ENCODE results near the gene TERF2IP. TPM values are rescaled to one million over a fixed set of nuclear protein-coding genes. Genes with fewer than 3 reads are reported as not detected.

Gene TERF2IP
- total RNA-seq, 1 experiment from 2014 or later: 48.5 TPM

DNA sequence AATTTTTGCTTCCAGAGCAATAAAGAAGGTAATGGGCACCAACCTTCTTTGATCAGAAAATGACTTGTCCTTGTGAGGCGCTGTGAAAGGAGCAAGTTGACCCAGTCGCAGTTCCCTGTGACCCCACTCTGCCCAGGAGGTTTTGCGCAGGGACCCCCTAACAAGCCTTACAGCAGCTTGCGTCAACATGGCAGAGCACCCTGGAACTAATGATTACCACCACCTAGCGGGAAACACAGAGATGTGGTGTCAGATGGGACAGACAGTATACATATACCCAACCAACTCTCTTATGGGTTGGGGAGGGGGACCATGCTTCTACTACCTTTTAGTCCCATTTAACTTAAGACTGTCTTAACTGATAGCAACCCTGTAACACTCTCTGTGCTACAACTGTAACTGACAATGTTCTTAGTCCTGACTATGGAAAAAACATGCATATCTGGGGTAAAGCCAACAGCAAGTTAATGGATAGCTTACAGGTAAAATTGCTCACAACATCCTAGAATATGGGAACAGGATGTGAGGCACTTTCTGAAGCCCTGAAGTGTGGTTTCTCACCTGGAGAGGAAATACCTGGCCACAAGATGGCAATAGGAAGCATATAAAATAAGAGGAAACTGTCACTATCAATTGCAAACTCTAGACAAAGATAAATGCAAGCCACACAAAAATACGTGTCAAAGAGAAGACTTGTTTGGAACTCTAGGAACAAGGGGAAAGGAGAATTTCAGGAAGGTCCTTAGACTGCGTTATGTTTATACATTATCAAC, 3.1 kb upstream of the TERF2IP start:
- ChIA-PET POLR2A (ENCODE audit: low non-redundant PET) (no interaction called here), CTCF (no interaction called here)
- no TSS peak for BruUV-seq (replicated peaks)
- Histone ChIP-seq H3K4me1 (ENCODE audit: insufficient read depth, low read length, poor library complexity, severe bottlenecking) (peaks cover 11% of the 10 kb centered on the region), H3K4me3 (ENCODE audit: low read depth, low read length, poor library complexity, severe bottlenecking) (no peak overlapping the region), H3K36me3 (ENCODE audit: insufficient read depth, low read length, poor library complexity, severe bottlenecking) (peaks cover 59% of the 10 kb centered on the region), H3K9me3 (ENCODE audit: low read depth, low read length, poor library complexity, severe bottlenecking) (no peaks in the 10 kb centered on the region), H3K27me3 (replicated peaks; ENCODE audit: insufficient read depth, low read depth, low read length, poor library complexity) (no peaks in the 10 kb centered on the region), H3K27ac (ENCODE audit: low read depth, low read length, poor library complexity, severe bottlenecking) (no peak overlapping the region)
- no peak for DNase-seq (ENCODE audit: low spot score)
- intact Hi-C loops (cut with micrococcal nuclease; ENCODE audit: unreplicated experiment): loop anchor here (5.0 kb wide), 1 partner anchor 118 kb away; no protein-coding TSS in a partner anchor
- no peak for TF ChIP-seq EZH2 (IDR thresholded peaks at IDR 0.05; ENCODE audit: borderline replicate concordance, low read depth, low read length, poor library complexity, severe bottlenecking)
- TF ChIP-seq, protein P1, sequence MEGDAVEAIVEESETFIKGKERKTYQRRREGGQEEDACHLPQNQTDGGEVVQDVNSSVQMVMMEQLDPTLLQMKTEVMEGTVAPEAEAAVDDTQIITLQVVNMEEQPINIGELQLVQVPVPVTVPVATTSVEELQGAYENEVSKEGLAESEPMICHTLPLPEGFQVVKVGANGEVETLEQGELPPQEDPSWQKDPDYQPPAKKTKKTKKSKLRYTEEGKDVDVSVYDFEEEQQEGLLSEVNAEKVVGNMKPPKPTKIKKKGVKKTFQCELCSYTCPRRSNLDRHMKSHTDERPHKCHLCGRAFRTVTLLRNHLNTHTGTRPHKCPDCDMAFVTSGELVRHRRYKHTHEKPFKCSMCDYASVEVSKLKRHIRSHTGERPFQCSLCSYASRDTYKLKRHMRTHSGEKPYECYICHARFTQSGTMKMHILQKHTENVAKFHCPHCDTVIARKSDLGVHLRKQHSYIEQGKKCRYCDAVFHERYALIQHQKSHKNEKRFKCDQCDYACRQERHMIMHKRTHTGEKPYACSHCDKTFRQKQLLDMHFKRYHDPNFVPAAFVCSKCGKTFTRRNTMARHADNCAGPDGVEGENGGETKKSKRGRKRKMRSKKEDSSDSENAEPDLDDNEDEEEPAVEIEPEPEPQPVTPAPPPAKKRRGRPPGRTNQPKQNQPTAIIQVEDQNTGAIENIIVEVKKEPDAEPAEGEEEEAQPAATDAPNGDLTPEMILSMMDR (conservative IDR thresholded peaks at IDR 0.05; ENCODE audit: low read depth, low read length): no peak

DNA sequence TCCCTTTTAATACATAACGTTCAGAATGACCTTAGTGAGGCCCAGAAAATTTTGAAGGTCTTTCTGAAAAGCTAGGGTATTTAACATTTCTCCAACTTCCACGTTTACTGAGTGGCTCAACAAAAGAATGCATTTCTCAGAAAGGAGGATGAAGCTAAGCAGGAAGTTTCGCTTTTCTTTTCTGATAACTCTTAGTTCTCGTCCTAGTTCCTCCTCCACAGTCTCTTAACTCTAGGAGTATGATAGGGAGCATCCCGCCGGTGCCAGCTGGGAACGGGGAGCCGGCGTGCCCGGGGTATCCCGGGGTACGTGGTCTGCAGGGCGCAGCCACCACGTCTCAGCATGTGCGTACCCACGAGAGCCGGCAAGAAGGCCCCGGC, 471 bp upstream of the TERF2IP start:
- POLR2A ChIA-PET (ENCODE audit: low non-redundant PET): interaction anchor here (0.5 kb wide), 1 partner anchor 68 kb away, joined by 3 read pairs; no protein-coding TSS in a partner anchor
- CTCF ChIA-PET: no interaction called here
- TF ChIP-seq, protein P1 (conservative IDR thresholded peaks at IDR 0.05; ENCODE audit: low read depth, low read length): no peak
- no peak for TF ChIP-seq EZH2 (IDR thresholded peaks at IDR 0.05; ENCODE audit: borderline replicate concordance, low read depth, low read length, poor library complexity, severe bottlenecking)
- TSS peak; percentile 48 for BruUV-seq (replicated peaks)
- H3K4me1 ChIP-seq (ENCODE audit: insufficient read depth, low read length, poor library complexity, severe bottlenecking): peaks cover 27% of the 10 kb centered on the region
- peaks cover 33% of the 10 kb centered on the region for H3K36me3 ChIP-seq (ENCODE audit: insufficient read depth, low read length, poor library complexity, severe bottlenecking)
- peak overlapping the region; percentile 95 for H3K4me3 ChIP-seq (ENCODE audit: low read depth, low read length, poor library complexity, severe bottlenecking)
- intact Hi-C loops (cut with micrococcal nuclease; ENCODE audit: unreplicated experiment): loop anchor here (2.0 to 5.0 kb wide), 2 partner anchors 22 to 115 kb away; no protein-coding TSS in a partner anchor
- H3K27ac ChIP-seq (ENCODE audit: low read depth, low read length, poor library complexity, severe bottlenecking): peak overlapping the region; percentile 86
- H3K9me3 ChIP-seq (ENCODE audit: low read depth, low read length, poor library complexity, severe bottlenecking): no peaks in the 10 kb centered on the region
- H3K27me3 ChIP-seq (replicated peaks; ENCODE audit: insufficient read depth, low read depth, low read length, poor library complexity): no peaks in the 10 kb centered on the region
- no peak for DNase-seq (ENCODE audit: low spot score)

DNA sequence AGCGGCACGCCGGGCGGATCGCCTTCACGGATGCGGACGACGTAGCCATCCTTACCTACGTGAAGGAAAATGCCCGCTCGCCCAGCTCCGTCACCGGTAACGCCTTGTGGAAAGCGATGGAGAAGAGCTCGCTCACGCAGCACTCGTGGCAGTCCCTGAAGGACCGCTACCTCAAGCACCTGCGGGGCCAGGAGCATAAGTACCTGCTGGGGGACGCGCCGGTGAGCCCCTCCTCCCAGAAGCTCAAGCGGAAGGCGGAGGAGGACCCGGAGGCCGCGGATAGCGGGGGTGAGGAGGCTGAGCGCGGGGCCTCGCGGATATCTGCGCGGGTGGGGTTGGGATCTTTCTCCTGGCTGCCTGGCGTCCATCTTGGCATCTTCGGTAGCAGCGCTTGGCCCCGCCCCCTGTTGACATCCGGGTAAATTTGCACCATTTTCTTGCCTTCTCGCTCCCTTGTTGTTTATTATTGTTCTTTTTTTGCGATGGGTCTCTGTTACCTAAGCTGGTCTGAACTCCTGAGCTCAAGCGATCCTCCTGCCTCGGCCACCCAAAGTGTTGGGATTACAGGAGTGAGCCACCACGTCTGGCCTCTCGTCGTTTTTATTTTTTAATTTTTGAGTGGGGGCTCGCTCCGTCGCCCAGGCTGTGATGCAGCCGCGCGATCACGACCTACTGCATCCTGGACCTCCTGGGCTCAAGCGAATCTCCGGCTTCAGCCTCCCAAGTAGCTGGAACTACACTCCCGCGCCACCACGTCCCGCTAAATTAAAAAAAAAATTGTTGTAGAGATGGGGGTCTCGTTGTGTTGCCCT, 898 bp downstream of the TERF2IP start:
- BruUV-seq (replicated peaks): no TSS peak
- Histone ChIP-seq H3K27me3 (replicated peaks; ENCODE audit: insufficient read depth, low read depth, low read length, poor library complexity) (no peaks in the 10 kb centered on the region), H3K4me3 (ENCODE audit: low read depth, low read length, poor library complexity, severe bottlenecking) (peak overlapping the region; percentile 95), H3K27ac (ENCODE audit: low read depth, low read length, poor library complexity, severe bottlenecking) (peak overlapping the region; percentile 86), H3K4me1 (ENCODE audit: insufficient read depth, low read length, poor library complexity, severe bottlenecking) (peaks cover 27% of the 10 kb centered on the region), H3K36me3 (ENCODE audit: insufficient read depth, low read length, poor library complexity, severe bottlenecking) (peaks cover 25% of the 10 kb centered on the region), H3K9me3 (ENCODE audit: low read depth, low read length, poor library complexity, severe bottlenecking) (no peaks in the 10 kb centered on the region)
- TF ChIP-seq, protein P1 (conservative IDR thresholded peaks at IDR 0.05; ENCODE audit: low read depth, low read length): no peak
- no peak for TF ChIP-seq EZH2 (IDR thresholded peaks at IDR 0.05; ENCODE audit: borderline replicate concordance, low read depth, low read length, poor library complexity, severe bottlenecking)
- DNase-seq (ENCODE audit: low spot score): peak; percentile 89
- POLR2A ChIA-PET (ENCODE audit: low non-redundant PET): interaction anchor here (0.6 kb wide), 1 partner anchor 15 kb away, joined by 8 read pairs; no protein-coding TSS in a partner anchor
- intact Hi-C loops (cut with micrococcal nuclease; ENCODE audit: unreplicated experiment): loop anchor here (5.0 kb wide), 1 partner anchor 114 kb away; no protein-coding TSS in a partner anchor
- CTCF ChIA-PET: no interaction called here

All from A673 (cell line).